WTC11 (cell line): Measurements from ENCODE around the gene PICK1. TPM values are rescaled to one million over a fixed set of nuclear protein-coding genes. Genes with fewer than 3 reads are reported as not detected.

Source experiments
- ATAC-seq: fragments of 200-7000 bp; cut with Tn5 transposase; 2 replicates; pipeline ENCODE4 v1.10.0; 2021; ENCODE audit warnings: mild to moderate bottlenecking, moderate library complexity
- CTCF ChIA-PET: fragments of 300-600 bp; sonication (Branson Sonifier 250); formaldehyde crosslinking; loops from one replicate; lab custom pipeline; 2021; ENCODE audit warnings: antibody characterized with exemption; lab: Charles Lee
- POLR2A ChIA-PET: fragments of 350-600 bp; sonication (Branson Sonifier 250); formaldehyde crosslinking; loops from one replicate; lab custom pipeline; 2021; ENCODE audit warnings: antibody characterized with exemption; lab: Charles Lee
- DNase-seq: peaks from one replicate; pipeline ENCODE4 v3.0.0; 2021; ENCODE audit warnings: low spot score
- H3K27ac Mint-ChIP-seq: 2 replicates; pipeline ENCODE4 v1.8.0; 2021; ENCODE audit warnings: mixed read lengths
- H3K27me3 Mint-ChIP-seq: 2 replicates; pipeline ENCODE4 v1.8.0; 2021; ENCODE audit warnings: low read depth, mild to moderate bottlenecking, moderate library complexity, mixed read lengths
- H3K36me3 Mint-ChIP-seq: 2 replicates; pipeline ENCODE4 v1.8.0; 2021; ENCODE audit warnings: mixed read lengths
- H3K4me1 Mint-ChIP-seq: 2 replicates; pipeline ENCODE4 v1.8.0; 2022; ENCODE audit warnings: mixed read lengths
- H3K4me3 Mint-ChIP-seq: 2 replicates; pipeline ENCODE4 v1.8.0; 2021; ENCODE audit warnings: mild to moderate bottlenecking, moderate library complexity, mixed read lengths
- H3K9me3 Mint-ChIP-seq: 2 replicates; pipeline ENCODE4 v1.8.0; 2021; ENCODE audit warnings: mixed read lengths
- ATF1 ChIP-seq: sonication (generic); formaldehyde crosslinking; IDR thresholded peaks from 2 replicates; pipeline ENCODE4 v1.8.1; 2023; ENCODE audit warnings: mild to moderate bottlenecking, moderate library complexity, missing genetic modification reagents
- CREB1 ChIP-seq: sonication (generic); formaldehyde crosslinking; IDR thresholded peaks from 2 replicates; pipeline ENCODE4 v1.8.0; 2023; ENCODE audit warnings: mild to moderate bottlenecking, missing genetic modification reagents
- ESRRA ChIP-seq: sonication (generic); formaldehyde crosslinking; IDR thresholded peaks from 2 replicates; pipeline ENCODE4 v1.8.1; 2022; ENCODE audit warnings: mild to moderate bottlenecking, missing genetic modification reagents, borderline replicate concordance
- GTF2I ChIP-seq: fragments of 250-450 bp; sonication (Bioruptor Pico); conservative IDR thresholded peaks from 2 replicates; pipeline ENCODE4 v1.4.0; 2021; ENCODE audit warnings: mild to moderate bottlenecking
- HMGA2 ChIP-seq: fragments of 250-450 bp; sonication (Bioruptor Pico); IDR thresholded peaks from 2 replicates; pipeline ENCODE4 v1.4.0; 2021; ENCODE audit warnings: mild to moderate bottlenecking, moderate library complexity
- MXD4 ChIP-seq: fragments of 250-450 bp; sonication (Bioruptor Pico); IDR thresholded peaks from 2 replicates; pipeline ENCODE4 v1.8.0; 2021; ENCODE audit warnings: mild to moderate bottlenecking, moderate library complexity, borderline replicate concordance
- NR1H2 ChIP-seq: sonication (generic); formaldehyde crosslinking; IDR thresholded peaks from 2 replicates; pipeline ENCODE4 v1.9.0; 2021; ENCODE audit warnings: mild to moderate bottlenecking, moderate library complexity, missing genetic modification reagents
- SMAD3 ChIP-seq: sonication (generic); formaldehyde crosslinking; IDR thresholded peaks from 2 replicates; pipeline ENCODE4 v1.8.0; 2022; ENCODE audit warnings: missing genetic modification reagents, mild to moderate bottlenecking, borderline replicate concordance
- SMAD4 ChIP-seq: sonication (generic); formaldehyde crosslinking; IDR thresholded peaks from 2 replicates; pipeline ENCODE4 v1.8.0; 2022; ENCODE audit warnings: mild to moderate bottlenecking, missing genetic modification reagents
- TCF7 ChIP-seq: sonication (generic); formaldehyde crosslinking; IDR thresholded peaks from 2 replicates; pipeline ENCODE4 v1.8.0; 2022; ENCODE audit warnings: mild to moderate bottlenecking, low read depth, missing genetic modification reagents, moderate library complexity
- ZNF138 ChIP-seq: sonication (generic); formaldehyde crosslinking; conservative IDR thresholded peaks from 2 replicates; pipeline ENCODE4 v1.8.1; 2022; ENCODE audit warnings: mild to moderate bottlenecking, moderate library complexity, missing genetic modification reagents
- total RNA-seq: library from RNA; stranded (reverse); gene quantifications from 3 replicates; pipeline ENCODE4 v1.2.3, GENCODE V29; 2021
- TF ChIP-seq, protein P1 (sequence below): fragments of 250-450 bp; sonication (Bioruptor Pico); IDR thresholded peaks from 2 replicates; pipeline ENCODE4 v1.9.0; 2021; ENCODE audit warnings: mild to moderate bottlenecking
- TF ChIP-seq, protein P2 (sequence below): sonication (generic); formaldehyde crosslinking; IDR thresholded peaks from 2 replicates; pipeline ENCODE4 v1.8.0; 2023; ENCODE audit warnings: missing genetic modification reagents, mild to moderate bottlenecking, borderline replicate concordance
- TF ChIP-seq, protein P3 (sequence below): sonication (generic); formaldehyde crosslinking; IDR thresholded peaks from 2 replicates; pipeline ENCODE4 v1.8.0; 2023; ENCODE audit warnings: missing genetic modification reagents
- TF ChIP-seq, protein P4 (sequence below): sonication (generic); formaldehyde crosslinking; IDR thresholded peaks from 2 replicates; pipeline ENCODE4 v1.8.0; 2023; ENCODE audit warnings: mild to moderate bottlenecking, missing genetic modification reagents
- TF ChIP-seq, protein P5 (sequence below): sonication (generic); formaldehyde crosslinking; IDR thresholded peaks from 2 replicates; pipeline ENCODE4 v1.8.1; 2022; ENCODE audit warnings: mild to moderate bottlenecking, missing genetic modification reagents, moderate library complexity, borderline replicate concordance

PICK1 gene
- total RNA-seq, 1 experiment from 2014 or later: 33.4 TPM

DNA sequence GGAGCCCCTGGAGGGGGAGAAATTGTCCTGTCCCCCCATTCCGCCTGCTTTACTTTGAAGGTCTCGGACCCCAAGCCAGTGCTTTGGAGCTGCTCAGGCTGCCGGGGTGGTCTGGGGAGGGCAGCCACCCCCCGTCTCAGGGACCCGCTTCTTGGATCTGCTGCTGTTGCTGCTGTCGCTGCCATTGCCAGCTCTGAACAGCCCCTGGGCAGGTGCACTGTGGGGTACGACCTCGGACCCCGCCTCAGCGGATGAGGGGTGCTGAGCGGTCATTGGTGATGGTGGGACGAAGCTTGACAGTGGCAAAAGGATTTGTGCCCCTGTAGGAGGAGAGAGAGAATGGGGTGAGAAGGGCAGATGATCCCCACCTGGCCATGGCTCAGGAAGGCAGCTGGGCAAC is 27.9 kb downstream of the PICK1 start:
- Mint-ChIP-seq H3K36me3 (no peaks in the 10 kb centered on the region), H3K27ac (no peak overlapping the region), H3K4me3 (no peak overlapping the region), H3K27me3 (peaks cover 20% of the 10 kb centered on the region), H3K9me3 (no peaks in the 10 kb centered on the region), H3K4me1 (peaks cover 9% of the 10 kb centered on the region)
- no peak for ATAC-seq
- no peak for DNase-seq
- ChIA-PET POLR2A (no interaction called here), CTCF (interaction anchor here (1.0 to 14.3 kb wide), 5 partner anchors 11 to 112 kb away, joined by 3 to 183 read pairs (median 7); no protein-coding TSS in a partner anchor)
- TF ChIP-seq SMAD4 (CRISPR knock-in tag): no peak
- no peak for TF ChIP-seq GTF2I (CRISPR knock-in tag)
- TF ChIP-seq, protein P1, sequence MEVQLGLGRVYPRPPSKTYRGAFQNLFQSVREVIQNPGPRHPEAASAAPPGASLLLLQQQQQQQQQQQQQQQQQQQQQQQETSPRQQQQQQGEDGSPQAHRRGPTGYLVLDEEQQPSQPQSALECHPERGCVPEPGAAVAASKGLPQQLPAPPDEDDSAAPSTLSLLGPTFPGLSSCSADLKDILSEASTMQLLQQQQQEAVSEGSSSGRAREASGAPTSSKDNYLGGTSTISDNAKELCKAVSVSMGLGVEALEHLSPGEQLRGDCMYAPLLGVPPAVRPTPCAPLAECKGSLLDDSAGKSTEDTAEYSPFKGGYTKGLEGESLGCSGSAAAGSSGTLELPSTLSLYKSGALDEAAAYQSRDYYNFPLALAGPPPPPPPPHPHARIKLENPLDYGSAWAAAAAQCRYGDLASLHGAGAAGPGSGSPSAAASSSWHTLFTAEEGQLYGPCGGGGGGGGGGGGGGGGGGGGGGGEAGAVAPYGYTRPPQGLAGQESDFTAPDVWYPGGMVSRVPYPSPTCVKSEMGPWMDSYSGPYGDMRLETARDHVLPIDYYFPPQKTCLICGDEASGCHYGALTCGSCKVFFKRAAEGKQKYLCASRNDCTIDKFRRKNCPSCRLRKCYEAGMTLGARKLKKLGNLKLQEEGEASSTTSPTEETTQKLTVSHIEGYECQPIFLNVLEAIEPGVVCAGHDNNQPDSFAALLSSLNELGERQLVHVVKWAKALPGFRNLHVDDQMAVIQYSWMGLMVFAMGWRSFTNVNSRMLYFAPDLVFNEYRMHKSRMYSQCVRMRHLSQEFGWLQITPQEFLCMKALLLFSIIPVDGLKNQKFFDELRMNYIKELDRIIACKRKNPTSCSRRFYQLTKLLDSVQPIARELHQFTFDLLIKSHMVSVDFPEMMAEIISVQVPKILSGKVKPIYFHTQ (CRISPR knock-in tag): no peak
- TF ChIP-seq SMAD3 (CRISPR knock-in tag): no peak
- no peak for TF ChIP-seq MXD4 (CRISPR knock-in tag)
- no peak for TF ChIP-seq NR1H2 (CRISPR knock-in tag)
- TF ChIP-seq TCF7 (CRISPR knock-in tag): no peak
- TF ChIP-seq, protein P2, sequence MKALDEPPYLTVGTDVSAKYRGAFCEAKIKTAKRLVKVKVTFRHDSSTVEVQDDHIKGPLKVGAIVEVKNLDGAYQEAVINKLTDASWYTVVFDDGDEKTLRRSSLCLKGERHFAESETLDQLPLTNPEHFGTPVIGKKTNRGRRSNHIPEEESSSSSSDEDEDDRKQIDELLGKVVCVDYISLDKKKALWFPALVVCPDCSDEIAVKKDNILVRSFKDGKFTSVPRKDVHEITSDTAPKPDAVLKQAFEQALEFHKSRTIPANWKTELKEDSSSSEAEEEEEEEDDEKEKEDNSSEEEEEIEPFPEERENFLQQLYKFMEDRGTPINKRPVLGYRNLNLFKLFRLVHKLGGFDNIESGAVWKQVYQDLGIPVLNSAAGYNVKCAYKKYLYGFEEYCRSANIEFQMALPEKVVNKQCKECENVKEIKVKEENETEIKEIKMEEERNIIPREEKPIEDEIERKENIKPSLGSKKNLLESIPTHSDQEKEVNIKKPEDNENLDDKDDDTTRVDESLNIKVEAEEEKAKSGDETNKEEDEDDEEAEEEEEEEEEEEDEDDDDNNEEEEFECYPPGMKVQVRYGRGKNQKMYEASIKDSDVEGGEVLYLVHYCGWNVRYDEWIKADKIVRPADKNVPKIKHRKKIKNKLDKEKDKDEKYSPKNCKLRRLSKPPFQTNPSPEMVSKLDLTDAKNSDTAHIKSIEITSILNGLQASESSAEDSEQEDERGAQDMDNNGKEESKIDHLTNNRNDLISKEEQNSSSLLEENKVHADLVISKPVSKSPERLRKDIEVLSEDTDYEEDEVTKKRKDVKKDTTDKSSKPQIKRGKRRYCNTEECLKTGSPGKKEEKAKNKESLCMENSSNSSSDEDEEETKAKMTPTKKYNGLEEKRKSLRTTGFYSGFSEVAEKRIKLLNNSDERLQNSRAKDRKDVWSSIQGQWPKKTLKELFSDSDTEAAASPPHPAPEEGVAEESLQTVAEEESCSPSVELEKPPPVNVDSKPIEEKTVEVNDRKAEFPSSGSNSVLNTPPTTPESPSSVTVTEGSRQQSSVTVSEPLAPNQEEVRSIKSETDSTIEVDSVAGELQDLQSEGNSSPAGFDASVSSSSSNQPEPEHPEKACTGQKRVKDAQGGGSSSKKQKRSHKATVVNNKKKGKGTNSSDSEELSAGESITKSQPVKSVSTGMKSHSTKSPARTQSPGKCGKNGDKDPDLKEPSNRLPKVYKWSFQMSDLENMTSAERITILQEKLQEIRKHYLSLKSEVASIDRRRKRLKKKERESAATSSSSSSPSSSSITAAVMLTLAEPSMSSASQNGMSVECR: no peak
- TF ChIP-seq, protein P3, sequence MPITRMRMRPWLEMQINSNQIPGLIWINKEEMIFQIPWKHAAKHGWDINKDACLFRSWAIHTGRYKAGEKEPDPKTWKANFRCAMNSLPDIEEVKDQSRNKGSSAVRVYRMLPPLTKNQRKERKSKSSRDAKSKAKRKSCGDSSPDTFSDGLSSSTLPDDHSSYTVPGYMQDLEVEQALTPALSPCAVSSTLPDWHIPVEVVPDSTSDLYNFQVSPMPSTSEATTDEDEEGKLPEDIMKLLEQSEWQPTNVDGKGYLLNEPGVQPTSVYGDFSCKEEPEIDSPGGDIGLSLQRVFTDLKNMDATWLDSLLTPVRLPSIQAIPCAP (CRISPR knock-in tag): no peak
- TF ChIP-seq, protein P4, sequence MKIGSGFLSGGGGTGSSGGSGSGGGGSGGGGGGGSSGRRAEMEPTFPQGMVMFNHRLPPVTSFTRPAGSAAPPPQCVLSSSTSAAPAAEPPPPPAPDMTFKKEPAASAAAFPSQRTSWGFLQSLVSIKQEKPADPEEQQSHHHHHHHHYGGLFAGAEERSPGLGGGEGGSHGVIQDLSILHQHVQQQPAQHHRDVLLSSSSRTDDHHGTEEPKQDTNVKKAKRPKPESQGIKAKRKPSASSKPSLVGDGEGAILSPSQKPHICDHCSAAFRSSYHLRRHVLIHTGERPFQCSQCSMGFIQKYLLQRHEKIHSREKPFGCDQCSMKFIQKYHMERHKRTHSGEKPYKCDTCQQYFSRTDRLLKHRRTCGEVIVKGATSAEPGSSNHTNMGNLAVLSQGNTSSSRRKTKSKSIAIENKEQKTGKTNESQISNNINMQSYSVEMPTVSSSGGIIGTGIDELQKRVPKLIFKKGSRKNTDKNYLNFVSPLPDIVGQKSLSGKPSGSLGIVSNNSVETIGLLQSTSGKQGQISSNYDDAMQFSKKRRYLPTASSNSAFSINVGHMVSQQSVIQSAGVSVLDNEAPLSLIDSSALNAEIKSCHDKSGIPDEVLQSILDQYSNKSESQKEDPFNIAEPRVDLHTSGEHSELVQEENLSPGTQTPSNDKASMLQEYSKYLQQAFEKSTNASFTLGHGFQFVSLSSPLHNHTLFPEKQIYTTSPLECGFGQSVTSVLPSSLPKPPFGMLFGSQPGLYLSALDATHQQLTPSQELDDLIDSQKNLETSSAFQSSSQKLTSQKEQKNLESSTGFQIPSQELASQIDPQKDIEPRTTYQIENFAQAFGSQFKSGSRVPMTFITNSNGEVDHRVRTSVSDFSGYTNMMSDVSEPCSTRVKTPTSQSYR (CRISPR knock-in tag): no peak
- TF ChIP-seq ESRRA (CRISPR knock-in tag): no peak
- TF ChIP-seq ATF1 (CRISPR knock-in tag): no peak
- no peak for TF ChIP-seq ZNF138 (CRISPR knock-in tag)
- TF ChIP-seq, protein P5, sequence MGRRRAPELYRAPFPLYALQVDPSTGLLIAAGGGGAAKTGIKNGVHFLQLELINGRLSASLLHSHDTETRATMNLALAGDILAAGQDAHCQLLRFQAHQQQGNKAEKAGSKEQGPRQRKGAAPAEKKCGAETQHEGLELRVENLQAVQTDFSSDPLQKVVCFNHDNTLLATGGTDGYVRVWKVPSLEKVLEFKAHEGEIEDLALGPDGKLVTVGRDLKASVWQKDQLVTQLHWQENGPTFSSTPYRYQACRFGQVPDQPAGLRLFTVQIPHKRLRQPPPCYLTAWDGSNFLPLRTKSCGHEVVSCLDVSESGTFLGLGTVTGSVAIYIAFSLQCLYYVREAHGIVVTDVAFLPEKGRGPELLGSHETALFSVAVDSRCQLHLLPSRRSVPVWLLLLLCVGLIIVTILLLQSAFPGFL (CRISPR knock-in tag): no peak
- TF ChIP-seq CREB1: no peak
- no peak for TF ChIP-seq HMGA2 (CRISPR knock-in tag)
